ENCODE data around the gene SPAG6. TPM values are rescaled to one million over a fixed set of nuclear protein-coding genes. Genes with fewer than 3 reads are reported as not detected.
"Not testable (repeated sequence)": the region's sequence is repeated elsewhere in the genome, so short reads cannot be mapped to it uniquely, and the experiment has no call there.

SPAG6 gene
- total RNA-seq, 2 experiments from 2014 or later = 3.7 to 6.0 TPM

DNA sequence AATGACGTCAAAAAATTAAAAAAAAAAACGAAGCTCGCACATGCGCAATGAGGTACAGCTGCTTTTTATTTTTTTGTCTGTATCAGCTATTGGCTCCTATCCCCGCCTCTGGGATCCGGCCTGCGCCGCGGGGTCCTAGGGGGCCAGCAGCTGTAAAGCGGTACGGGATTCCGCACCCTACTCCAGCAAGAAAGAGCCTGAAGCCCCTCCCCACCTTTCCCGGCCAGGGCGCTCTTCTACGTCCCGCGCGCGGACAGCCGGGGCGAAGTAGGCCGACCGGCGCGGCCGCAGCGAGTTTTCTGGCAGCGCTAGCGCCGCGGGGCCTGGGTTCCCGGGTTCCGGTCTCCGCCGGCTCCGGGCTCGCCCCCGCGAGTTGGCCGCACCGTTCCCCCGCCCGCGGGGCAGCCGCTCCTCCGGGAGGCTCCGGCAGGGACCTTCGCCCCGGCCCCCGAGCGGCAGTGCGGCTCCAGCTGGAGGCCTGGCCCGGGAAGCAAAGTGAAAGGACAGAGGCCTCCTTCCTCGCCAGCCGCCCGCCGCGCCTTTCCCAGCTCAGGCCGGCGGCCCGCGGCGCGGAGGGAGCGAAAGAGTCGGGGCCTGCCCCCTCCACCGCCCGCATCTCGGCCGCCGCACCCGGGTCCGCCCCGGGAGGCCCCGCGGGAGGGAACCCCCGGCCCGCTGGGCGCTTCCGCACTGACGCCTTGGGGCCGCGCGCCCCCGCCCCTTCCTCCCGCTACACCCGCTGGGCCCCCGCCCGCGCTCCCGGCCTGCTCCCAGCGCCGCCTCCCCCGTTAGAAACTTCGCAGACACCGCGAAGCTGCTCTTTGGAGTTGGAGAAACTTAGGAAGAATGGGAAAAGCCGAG is 4.7 kb upstream of the SPAG6 start:
- H3K4me1 Mint-ChIP-seq = peaks cover 42% of the 10 kb centered on the region
- CTCF ChIA-PET = interaction anchor here (0.6 to 2.4 kb wide), 15 partner anchors 9 to 649 kb away, joined by 3 to 13 read pairs (median 4); partner anchors contain the start of genes BMI1 and COMMD3
- peak overlapping the region; percentile 77 for H3K4me3 Mint-ChIP-seq

DNA sequence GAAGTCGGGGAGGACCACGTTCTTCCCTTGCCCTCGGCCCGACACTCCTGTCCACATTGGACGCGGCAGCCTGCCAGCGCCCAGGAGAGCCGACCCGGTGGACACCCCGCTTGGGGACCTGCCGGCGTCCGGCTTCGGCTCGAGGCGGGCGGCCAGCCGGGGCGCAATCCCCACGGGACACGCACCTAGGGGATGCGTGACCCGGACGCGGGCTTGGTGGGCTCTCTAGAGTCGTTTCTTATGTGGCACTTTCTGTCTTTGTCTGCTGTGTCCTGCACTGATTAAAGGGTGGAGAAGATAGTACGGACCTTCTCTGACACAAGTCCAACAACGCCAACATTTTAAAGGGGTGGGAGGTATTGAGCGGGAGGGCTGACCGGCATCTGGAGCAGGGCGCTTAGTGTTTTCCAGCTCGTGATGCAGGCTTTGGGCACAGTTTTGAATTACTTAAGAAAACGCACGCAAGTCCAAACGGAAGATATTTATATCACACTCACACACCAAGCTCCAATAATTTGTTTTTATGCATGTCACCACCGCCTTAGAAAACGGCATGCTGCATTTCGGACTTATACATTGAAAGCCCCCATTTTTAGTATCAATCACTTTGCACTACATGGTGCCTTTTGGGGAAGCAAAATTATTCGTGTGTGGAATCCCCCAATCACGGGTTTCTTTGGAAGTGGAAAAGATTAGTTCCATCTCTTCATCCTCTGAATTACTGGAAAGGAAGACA is 3.9 kb upstream of the SPAG6 start:
- peaks cover 8% of the 10 kb centered on the region for H3K36me3 Mint-ChIP-seq
- H3K27ac Mint-ChIP-seq = peak overlapping the region; percentile 59
- DNase-seq = no peak
- peaks cover 44% of the 10 kb centered on the region for H3K4me1 Mint-ChIP-seq
- no peaks in the 10 kb centered on the region for H3K9me3 Mint-ChIP-seq (ENCODE audit: low read depth)
- H3K4me3 Mint-ChIP-seq = peak overlapping the region; percentile 77
- ATAC-seq = peak; percentile 7
- CTCF ChIA-PET = interaction anchor here (0.5 to 1.2 kb wide), 5 partner anchors 10 to 648 kb away, joined by 3 to 4 read pairs (median 3); no protein-coding TSS in a partner anchor
- H3K27me3 Mint-ChIP-seq = peaks cover 80% of the 10 kb centered on the region

More for the DNA sequence above, 4.7 kb upstream of the SPAG6 start:
- ATAC-seq (peak; percentile 60), DNase-seq (peak; percentile 80)
- Mint-ChIP-seq H3K27me3 (peaks cover 75% of the 10 kb centered on the region), H3K9me3 (ENCODE audit: low read depth) (no peaks in the 10 kb centered on the region), H3K27ac (peak overlapping the region; percentile 94), H3K36me3 (peaks cover 4% of the 10 kb centered on the region)

DNA sequence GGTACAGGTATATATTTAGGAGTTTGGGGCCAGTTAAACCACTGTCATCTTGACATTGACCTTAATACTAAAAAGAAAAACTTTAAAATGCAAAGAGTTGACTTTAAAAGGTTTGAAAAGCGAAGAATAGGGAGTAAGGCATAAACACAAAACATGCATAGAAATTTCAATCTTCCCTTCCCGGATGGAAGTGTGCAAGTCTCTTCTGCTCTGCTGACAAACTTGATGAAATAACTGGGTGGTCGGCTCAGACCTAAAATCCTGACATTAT is 3.4 kb upstream of the SPAG6 start:
- H3K9me3 Mint-ChIP-seq (ENCODE audit: low read depth) = no peaks in the 10 kb centered on the region

DNA sequence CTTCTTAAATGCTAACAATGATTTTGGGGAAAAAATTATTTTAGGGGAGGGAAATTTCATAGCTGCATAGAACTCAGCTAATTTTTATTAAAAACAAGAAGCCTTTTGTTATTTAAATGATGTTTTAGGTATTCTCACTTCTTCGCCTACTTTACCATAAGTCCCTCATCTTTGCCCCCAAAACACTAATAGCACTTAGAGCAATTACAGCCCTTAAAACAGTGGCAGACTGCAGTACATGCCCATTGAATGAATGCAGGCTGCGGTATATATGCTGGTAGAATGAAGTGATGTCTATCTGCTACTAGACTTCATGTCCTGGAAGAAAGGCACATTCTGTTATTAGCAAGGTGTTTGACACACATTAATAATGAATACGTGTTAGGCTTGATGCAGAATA is 2.9 kb upstream of the SPAG6 start:
- Mint-ChIP-seq H3K4me3 (no peak overlapping the region), H3K27ac (no peak overlapping the region), H3K36me3 (peaks cover 11% of the 10 kb centered on the region), H3K4me1 (peaks cover 38% of the 10 kb centered on the region), H3K27me3 (peaks cover 79% of the 10 kb centered on the region), H3K9me3 (ENCODE audit: low read depth) (no peaks in the 10 kb centered on the region)
- DNase-seq (no peak), ATAC-seq (no peak)
- CTCF ChIA-PET = no interaction called here

More for the DNA sequence above, 3.4 kb upstream of the SPAG6 start:
- peaks cover 9% of the 10 kb centered on the region for H3K36me3 Mint-ChIP-seq
- CTCF ChIA-PET = interaction anchor here (0.5 to 1.1 kb wide), 3 partner anchors 27 to 647 kb away, joined by 3 read pairs; no protein-coding TSS in a partner anchor
- no peak overlapping the region for H3K27ac Mint-ChIP-seq
- no peak for ATAC-seq
- DNase-seq = no peak
- H3K27me3 Mint-ChIP-seq = peaks cover 81% of the 10 kb centered on the region
- H3K4me1 Mint-ChIP-seq = peaks cover 43% of the 10 kb centered on the region
- H3K4me3 Mint-ChIP-seq = peak overlapping the region; percentile 77

DNA sequence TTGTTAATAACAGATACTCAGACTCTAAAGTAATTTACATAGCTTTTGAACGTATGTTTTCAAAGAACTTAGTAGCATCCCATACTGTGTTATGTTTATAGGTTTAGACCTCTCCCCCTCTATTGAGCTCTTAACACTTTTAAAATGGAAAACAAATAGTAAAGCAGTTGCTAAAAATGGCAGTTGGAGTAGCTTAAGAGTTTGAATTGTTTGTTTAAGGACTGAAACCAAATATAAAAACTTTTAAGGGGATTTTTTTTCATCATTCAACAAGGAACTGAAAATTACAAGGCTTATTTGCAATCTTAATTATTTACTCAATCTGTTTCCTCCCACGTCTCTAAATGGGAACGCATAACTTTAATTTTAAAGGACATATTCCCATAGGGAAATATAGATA is 1.6 kb upstream of the SPAG6 start:
- ATAC-seq (no peak), DNase-seq (no peak)
- no peaks in the 10 kb centered on the region for H3K9me3 Mint-ChIP-seq (ENCODE audit: low read depth)
- H3K36me3 Mint-ChIP-seq = peaks cover 11% of the 10 kb centered on the region
- CTCF ChIA-PET = interaction anchor here (0.8 to 1.4 kb wide), 2 partner anchors 35 to 84 kb away, joined by 3 read pairs; no protein-coding TSS in a partner anchor
- H3K4me3 Mint-ChIP-seq = no peak overlapping the region
- peaks cover 75% of the 10 kb centered on the region for H3K27me3 Mint-ChIP-seq
- H3K27ac Mint-ChIP-seq = no peak overlapping the region
- H3K4me1 Mint-ChIP-seq = peaks cover 35% of the 10 kb centered on the region

DNA sequence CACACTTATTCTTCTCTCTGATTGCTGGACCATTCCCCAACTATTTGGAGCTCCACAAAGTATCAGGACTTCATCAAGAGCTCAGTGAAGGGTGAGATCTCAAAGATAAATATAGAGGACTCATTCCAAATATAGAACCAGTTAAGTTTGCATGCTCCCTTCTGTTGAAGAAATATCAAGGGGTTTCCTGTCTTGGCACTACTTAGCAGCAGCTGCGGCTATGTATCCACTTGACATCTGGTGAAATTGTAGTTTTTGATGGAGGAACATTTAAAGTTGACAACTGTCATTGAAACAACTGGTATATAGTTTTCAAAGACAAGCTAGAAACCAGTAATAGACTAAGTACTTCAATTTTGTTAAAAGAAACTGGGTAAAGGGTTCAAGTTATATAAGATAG is 1.0 kb upstream of the SPAG6 start:
- peak overlapping the region; percentile 66 for H3K4me3 Mint-ChIP-seq

DNA sequence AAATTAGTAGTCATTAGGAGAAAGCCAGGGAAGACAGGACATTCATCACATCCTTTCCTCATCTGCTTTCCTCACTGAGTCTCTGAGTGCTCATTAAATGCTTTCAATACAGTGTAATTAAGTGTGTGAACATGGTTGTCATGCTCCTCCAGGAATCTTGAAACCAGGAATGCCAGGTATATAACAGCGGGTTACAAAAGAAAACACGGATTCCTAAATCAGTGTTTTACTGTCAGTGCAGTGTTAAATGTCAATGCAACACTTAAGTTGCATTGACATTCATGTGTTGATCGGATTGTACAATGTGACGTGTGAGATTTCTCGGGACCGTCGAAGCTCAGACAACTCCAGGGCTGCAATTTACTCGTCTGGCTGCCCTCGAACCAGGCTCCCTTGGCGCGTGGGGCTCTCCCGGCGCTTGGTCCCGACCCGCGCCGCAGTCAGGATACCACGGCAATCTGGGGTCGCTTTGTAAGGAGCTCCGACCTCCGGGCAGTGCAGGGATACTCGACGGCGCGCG is 455 bp upstream of the SPAG6 start:
- H3K27ac Mint-ChIP-seq = peak overlapping the region; percentile 68

More for the DNA sequence above, 1.0 kb upstream of the SPAG6 start:
- peaks cover 74% of the 10 kb centered on the region for H3K27me3 Mint-ChIP-seq
- ATAC-seq (no peak), DNase-seq (no peak)
- H3K27ac Mint-ChIP-seq = peak overlapping the region; percentile 68
- peaks cover 30% of the 10 kb centered on the region for H3K4me1 Mint-ChIP-seq
- H3K36me3 Mint-ChIP-seq = peaks cover 11% of the 10 kb centered on the region
- H3K9me3 Mint-ChIP-seq (ENCODE audit: low read depth) = no peaks in the 10 kb centered on the region
- CTCF ChIA-PET = interaction anchor here (1.4 kb wide), 1 partner anchor 85 kb away, joined by 3 read pairs; no protein-coding TSS in a partner anchor

DNA sequence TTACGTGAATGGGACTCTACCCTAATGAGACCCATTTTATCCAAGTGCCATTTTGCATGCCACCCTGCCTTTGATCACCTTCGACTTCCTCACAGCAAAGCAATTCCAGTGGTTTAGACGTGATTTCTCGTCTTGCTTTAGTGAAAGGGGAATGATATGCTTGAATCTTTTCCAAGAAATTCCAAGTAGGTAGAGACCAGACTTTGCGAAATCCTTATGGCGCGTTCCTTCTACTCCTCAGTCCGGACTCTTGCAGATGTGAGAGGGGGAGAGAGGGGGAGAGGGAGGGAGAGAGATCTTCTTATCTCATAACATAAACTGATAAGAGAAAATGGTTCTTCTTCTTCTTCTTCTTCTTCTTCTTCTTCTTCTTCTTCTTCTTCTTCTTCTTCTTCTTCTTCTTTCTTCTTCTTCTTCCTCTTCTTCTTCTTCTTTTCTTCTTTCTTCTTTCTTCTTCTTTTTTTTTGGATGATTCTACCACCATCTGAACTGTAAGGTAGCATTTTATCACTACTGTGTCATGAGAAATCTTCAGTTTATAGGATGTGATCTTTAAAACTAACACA is 883 bp downstream of the SPAG6 start:
- Mint-ChIP-seq H3K27ac (peak overlapping the region; percentile 59), H3K9me3 (ENCODE audit: low read depth) (no peaks in the 10 kb centered on the region), H3K4me3 (peak overlapping the region; percentile 66), H3K36me3 (peaks cover 11% of the 10 kb centered on the region), H3K27me3 (peaks cover 77% of the 10 kb centered on the region), H3K4me1 (peaks cover 22% of the 10 kb centered on the region)
- CTCF ChIA-PET = interaction anchor here (1.5 kb wide), 1 partner anchor 30 kb away, joined by 4 read pairs; the partner anchor contains the start of gene COMMD3
- no peak for DNase-seq
- no peak for ATAC-seq

More for the DNA sequence above, 455 bp upstream of the SPAG6 start:
- H3K27me3 Mint-ChIP-seq = peaks cover 75% of the 10 kb centered on the region
- ATAC-seq (no peak), DNase-seq (no peak)
- H3K4me1 Mint-ChIP-seq = peaks cover 25% of the 10 kb centered on the region
- peak overlapping the region; percentile 66 for H3K4me3 Mint-ChIP-seq
- H3K9me3 Mint-ChIP-seq (ENCODE audit: low read depth) = no peaks in the 10 kb centered on the region
- H3K36me3 Mint-ChIP-seq = peaks cover 11% of the 10 kb centered on the region
- CTCF ChIA-PET = interaction anchor here (1.5 kb wide), 1 partner anchor 29 kb away, joined by 4 read pairs; the partner anchor contains the start of gene COMMD3

DNA sequence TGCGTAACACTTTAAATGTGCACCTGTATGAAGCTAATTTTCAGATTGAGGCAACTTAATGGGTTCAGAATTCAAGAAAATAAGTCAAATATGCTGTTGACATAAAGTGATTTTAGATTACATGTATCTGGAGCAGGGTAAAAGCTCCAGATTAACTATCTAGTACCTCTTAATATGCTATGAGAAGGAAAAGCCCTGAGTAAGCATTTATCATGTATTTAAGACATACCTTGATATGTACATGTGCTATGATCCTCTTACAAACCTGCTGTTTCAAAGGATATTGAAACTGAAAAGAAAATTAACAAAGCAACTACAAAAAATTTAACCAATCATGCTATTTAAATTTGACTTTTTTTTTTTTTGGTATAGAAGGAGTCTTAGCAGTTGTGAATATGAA is 4.5 kb downstream of the SPAG6 start:
- CTCF ChIA-PET = interaction anchor here (0.9 kb wide), 1 partner anchor 87 kb away, joined by 3 read pairs; no protein-coding TSS in a partner anchor
- Mint-ChIP-seq H3K4me1 (peaks cover 10% of the 10 kb centered on the region), H3K27me3 (peaks cover 58% of the 10 kb centered on the region), H3K4me3 (no peak overlapping the region), H3K36me3 (peaks cover 9% of the 10 kb centered on the region), H3K27ac (no peak overlapping the region), H3K9me3 (ENCODE audit: low read depth) (no peaks in the 10 kb centered on the region)
- ATAC-seq (no peak), DNase-seq (no peak)

DNA sequence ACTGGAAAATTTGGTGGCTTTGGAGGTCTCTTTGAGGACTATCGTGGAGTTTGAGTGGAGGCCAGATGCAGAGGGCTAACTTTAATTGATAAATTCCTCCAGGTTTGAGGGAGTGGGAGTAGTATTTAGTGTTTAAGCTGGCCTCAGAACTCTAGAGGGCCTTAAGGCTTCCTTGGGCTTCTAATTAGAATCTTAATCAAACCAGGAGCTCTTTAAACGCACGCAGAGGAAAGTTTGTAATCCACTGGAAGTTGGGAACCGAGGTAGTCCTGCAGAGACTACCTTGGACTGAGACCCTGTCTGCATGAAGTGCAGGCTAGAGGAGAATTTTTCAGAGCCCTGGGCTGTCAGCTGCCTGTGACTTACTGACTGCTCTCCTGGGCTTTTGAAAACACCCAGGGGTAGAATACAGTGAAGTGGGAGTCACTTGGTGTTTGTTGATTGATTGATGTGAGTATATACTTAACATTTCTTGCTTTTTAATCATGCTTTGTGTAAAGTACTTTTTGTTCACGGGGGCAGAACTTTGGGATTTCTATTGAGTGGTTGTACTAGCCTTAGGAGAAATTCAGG is 5.9 kb downstream of the SPAG6 start:
- CTCF ChIA-PET = no interaction called here
- ATAC-seq (no peak), DNase-seq (no peak)
- peaks cover 45% of the 10 kb centered on the region for H3K27me3 Mint-ChIP-seq
- H3K4me3 Mint-ChIP-seq = no peak overlapping the region
- H3K36me3 Mint-ChIP-seq = peaks cover 3% of the 10 kb centered on the region
- H3K4me1 Mint-ChIP-seq = peaks cover 2% of the 10 kb centered on the region
- no peak overlapping the region for H3K27ac Mint-ChIP-seq
- no peaks in the 10 kb centered on the region for H3K9me3 Mint-ChIP-seq (ENCODE audit: low read depth)

DNA sequence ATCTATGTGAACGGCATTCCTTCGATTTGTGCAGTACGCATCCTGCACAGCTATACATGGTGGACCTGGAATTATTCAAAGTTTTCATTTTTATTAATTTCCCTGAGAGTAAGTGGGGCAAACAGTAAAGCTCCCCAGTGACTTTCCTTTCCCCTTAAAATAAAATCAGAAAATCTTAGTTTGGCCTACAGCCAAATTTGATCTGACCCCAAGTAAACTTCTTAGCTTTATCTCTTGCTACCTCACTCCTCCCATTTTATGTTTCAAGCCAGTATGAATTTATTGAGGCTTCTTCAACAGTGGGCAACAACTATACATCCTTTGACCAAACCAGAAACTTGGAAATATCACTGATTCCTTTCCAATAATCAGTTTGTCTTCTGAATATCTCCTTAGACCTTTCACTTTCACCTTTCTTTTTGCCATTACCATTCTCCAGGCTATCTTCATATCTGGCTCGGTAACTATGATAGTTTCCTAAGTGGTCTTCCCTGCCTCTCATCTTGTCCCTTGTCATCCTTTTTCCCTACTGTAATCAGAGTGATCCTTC is 11.1 kb downstream of the SPAG6 start:
- no peak for ATAC-seq
- H3K9me3 Mint-ChIP-seq (ENCODE audit: low read depth) = no peaks in the 10 kb centered on the region
- no peak for DNase-seq

DNA sequence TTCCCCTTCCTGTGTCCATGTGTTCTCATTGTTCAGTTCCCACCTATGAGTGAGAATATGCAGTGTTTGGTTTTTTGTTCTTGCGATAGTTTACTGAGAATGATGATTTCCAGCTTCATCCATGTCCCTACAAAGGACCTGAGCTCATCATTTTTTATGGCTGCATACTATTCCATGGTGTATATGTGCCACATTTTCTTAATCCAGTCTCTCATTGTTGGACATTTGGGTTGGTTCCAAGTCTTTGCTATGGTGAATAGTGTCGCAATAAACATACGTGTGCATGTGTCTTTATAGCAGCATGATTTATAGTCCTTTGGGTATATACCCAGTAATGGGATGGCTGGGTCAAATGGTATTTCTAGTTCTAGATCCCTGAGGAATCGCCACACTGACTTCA is 12.5 kb downstream of the SPAG6 start:
- H3K36me3 Mint-ChIP-seq; H3K27ac Mint-ChIP-seq; DNase-seq; H3K4me3 Mint-ChIP-seq; H3K9me3 Mint-ChIP-seq (ENCODE audit: low read depth); H3K4me1 Mint-ChIP-seq; ATAC-seq; CTCF ChIA-PET: not testable (repeated sequence)
- H3K27me3 Mint-ChIP-seq = peaks cover 13% of the 10 kb centered on the region

More for the DNA sequence above, 11.1 kb downstream of the SPAG6 start:
- Mint-ChIP-seq H3K27me3 (peaks cover 15% of the 10 kb centered on the region), H3K27ac (no peak overlapping the region), H3K4me1 (no peaks in the 10 kb centered on the region), H3K4me3 (no peak overlapping the region), H3K36me3 (no peaks in the 10 kb centered on the region)
- CTCF ChIA-PET = interaction anchor here (1.3 kb wide), 1 partner anchor 14 kb away, joined by 3 read pairs; no protein-coding TSS in a partner anchor
